Heart left ventricle (tissue), 16 donors: ENCODE results near the gene AZIN2. TPM values are rescaled to one million over a fixed set of nuclear protein-coding genes. Genes with fewer than 3 reads are reported as not detected.

Experiments
- ATAC-seq, 4 donors: fragments of 200-7000 bp; cut with Tn5 transposase; one replicate each; pipeline ENCODE4 v1.9.1; 2020 to 2022; ENCODE audit warnings: moderate library complexity in 4 of 4, mild to moderate bottlenecking in 3 of 4, moderate number of reproducible peaks in 1 of 4
- DNase-seq, 5 donors: peaks; one replicate each; pipeline ENCODE4 v3.0.0-alpha.2; 2020
- H3K27ac ChIP-seq, 12 donors: fragments of 200-600 bp; sonication (generic) in 4 of 12; one replicate each; pipeline versions ENCODE4 v1.5.0 to v1.8.0; 2016 to 2022; ENCODE audit warnings: mild to moderate bottlenecking in 2 of 12
- H3K27me3 ChIP-seq, 9 donors: fragments of 200-600 bp; sonication (generic) in 2 of 9; one replicate each; pipeline versions ENCODE4 v1.5.1 to v1.8.0; 2016 to 2022; ENCODE audit warnings: mild to moderate bottlenecking in 3 of 9
- H3K36me3 ChIP-seq, 9 donors: fragments of 200-600 bp; sonication (generic) in 2 of 9; one replicate each; pipeline versions ENCODE4 v1.5.0 to v1.8.0; 2018 to 2022; ENCODE audit warnings: mild to moderate bottlenecking in 2 of 9
- H3K4me1 ChIP-seq, 12 donors: fragments of 200-600 bp; sonication (generic) in 4 of 12; one replicate each; pipeline versions ENCODE4 v1.5.0 to v1.8.0; 2016 to 2022; ENCODE audit warnings: mild to moderate bottlenecking in 3 of 12
- H3K4me3 ChIP-seq, 12 donors: fragments of 200-600 bp; sonication (generic) in 4 of 12; one replicate each; pipeline versions ENCODE4 v1.5.0 to v1.8.0; 2017 to 2022; ENCODE audit warnings: mild to moderate bottlenecking in 9 of 12, moderate library complexity in 4 of 12
- H3K9me3 ChIP-seq, 12 donors: fragments of 200-600 bp; sonication (generic) in 4 of 12; one replicate each; pipeline versions ENCODE4 v1.5.0 to v1.8.0; 2016 to 2022; ENCODE audit warnings: mild to moderate bottlenecking in 1 of 12
- CTCF ChIP-seq, 12 donors: fragments of 200-600 bp; sonication (generic) in 4 of 12; IDR thresholded peaks; one replicate each; pipeline versions ENCODE4 v1.5.0 to v1.8.0; 2018 to 2022; ENCODE audit warnings: antibody characterized with exemption in 12 of 12, mild to moderate bottlenecking in 5 of 12
- POLR2A ChIP-seq, 2 donors: fragments of 450-650 bp; IDR thresholded peaks; one replicate each; pipeline ENCODE4 v1.6.1; 2017; ENCODE audit warnings: antibody characterized with exemption in 2 of 2, mild to moderate bottlenecking in 2 of 2, moderate library complexity in 2 of 2
- WGBS, 4 donors: extraction: QIAGEN DNeasy Blood & Tissue Kit in 2 of 4; methylation state at CpG; one replicate each; pipeline versions ENCODE4 v1.1.5 to v1.1.7; 2013 to 2018; 5-methylcytosine and 5-hydroxymethylcytosine counted together
- intact Hi-C, 10 donors: fragments of 100-400 bp; cut with DNase I; formaldehyde crosslinking; loops; one replicate each; pipeline versions ENCODE4 v1.11.1 to v1.14.2; 2022
- polyA plus RNA-seq, 2 donors: library from polyadenylated mRNA; stranded (reverse); fragments of 200-250 nt; gene quantifications; one replicate each; pipeline ENCODE4 v1.2.3, GENCODE V29; 2013
- total RNA-seq, 9 donors: library from RNA; depleted of rRNA in 2 of 9; stranded (reverse); fragments of >200 nt in 2 of 9; fragmentation: NEBNext Ultra II Directional in 3 of 9; extraction: Animal tissue kit (Norgen Biotek cat#: 25700) in 3 of 9; gene quantifications; one replicate each; pipeline versions ENCODE4 v1.1.0 to v1.2.4, GENCODE V29; 2016 to 2023
- donor health status: ischemic (EF 13 %, LVEDD 7.1; RV severe dilation, severe dysfunction).
- donor health status: healthy with polysubstance abuse.
- donor health status: DM: no; HTN: yes; CAD: no.
- donor health status: DM: no; HTN: no; CAD: no.
- donor health status: ischemic (EF 25% LVEDD 6.9; RV normal size, moderate dysfunction).
- donor health status: ischemic (EF 25% LVEDD 5.7; RV mildly dilated, moderate dysfunction).
- donor health status: healthy.
- donor health status: DM: yes; HTN: yes; CAD: no.
- donor health status: ischemic (EF 35%, LVEDD 5.7; RV mildly dilated, moderate dysfunction).
- donor health status: nonischemic (EF 11% LVEDD 7.7; RV severe dilation, severe dysfunction).
- donor health status: DM: yes; HTN: yes; CAD: no.
- donor health status: PGD.
- donor health status: ischemic (EF 29% LVEDD 5.4; RV normal size, mild dysfunction).
- donor health status: nonischemic (EF 23%, LVEDD 6.1; RV moderate dilation, normal function).

Gene AZIN2
- total and polyA plus RNA-seq, 11 donors = 1.3 to 5.4 (median 3.1) TPM

GRCh38 chr1:33128781-33129180 is 47.8 kb downstream of the AZIN2 start:
- Histone ChIP-seq H3K27me3 (no peaks in the 10 kb centered on the region), H3K27ac (peak overlapping the region in 5 of 12 donors; percentile 21 to 92 (median 87)), H3K36me3 (peaks cover 0 to 4% (median 0%) of the 10 kb centered on the region in 9 donors), H3K4me1 (peaks cover 2 to 28% (median 18%) of the 10 kb centered on the region in 12 donors), H3K4me3 (no peak overlapping the region), H3K9me3 (no peaks in the 10 kb centered on the region)
- intact Hi-C loops = loop anchor here in 6 of 10 donors (5.0 to 10.0 kb wide), 4 partner anchors 54 to 346 kb away; partner anchors contain the start of genes TRIM62 (in 3 of the 6) and ZSCAN20 (in 2 of the 6)
- DNase-seq = no peak
- no peak for ATAC-seq
- TF ChIP-seq POLR2A (IDR thresholded peaks at IDR 0.05) (no peak), CTCF (IDR thresholded peaks at IDR 0.05) (no peak)
- WGBS, 4 donors = 77 to 85% (median 80%) methylated on average over 4 of the region's 4 CpGs

DNA sequence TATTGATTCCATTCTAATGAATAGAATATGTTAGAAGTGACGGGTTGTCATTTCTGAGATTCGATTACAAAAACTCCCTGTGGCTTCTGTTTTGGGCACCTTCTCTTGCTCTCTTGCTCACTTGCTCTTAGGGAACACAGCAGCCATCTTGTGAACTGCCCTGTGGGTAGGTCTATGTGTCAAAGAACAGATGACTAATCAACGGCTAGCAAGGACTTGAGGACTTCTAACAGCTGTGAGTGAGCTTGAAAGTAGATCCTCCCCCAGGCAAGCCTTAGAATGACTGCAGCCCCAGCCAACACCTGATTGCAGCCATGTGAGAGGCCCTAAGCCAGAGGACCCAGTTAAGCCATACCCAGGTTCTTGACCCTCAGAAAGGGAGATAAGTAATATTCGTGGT is 49.3 kb downstream of the AZIN2 start:
- 61 to 83% (median 75%) methylated on average over 4 of the region's 4 CpGs for WGBS, 4 donors
- intact Hi-C loops = loop anchor here in 7 of 10 donors (10.0 kb wide), 7 partner anchors 125 to 485 kb away; partner anchors contain the start of genes ZNF362 (in 1 of the 7) and ZSCAN20 (in 1 of the 7)
- Histone ChIP-seq H3K4me3 (no peak overlapping the region), H3K9me3 (no peaks in the 10 kb centered on the region), H3K4me1 (peaks cover 2 to 28% (median 18%) of the 10 kb centered on the region in 12 donors), H3K27me3 (no peaks in the 10 kb centered on the region), H3K27ac (no peak overlapping the region), H3K36me3 (no peaks in the 10 kb centered on the region)
- ATAC-seq (no peak), DNase-seq (no peak)
- TF ChIP-seq POLR2A (IDR thresholded peaks at IDR 0.05) = no peak
- TF ChIP-seq CTCF (IDR thresholded peaks at IDR 0.05) = no peak

DNA sequence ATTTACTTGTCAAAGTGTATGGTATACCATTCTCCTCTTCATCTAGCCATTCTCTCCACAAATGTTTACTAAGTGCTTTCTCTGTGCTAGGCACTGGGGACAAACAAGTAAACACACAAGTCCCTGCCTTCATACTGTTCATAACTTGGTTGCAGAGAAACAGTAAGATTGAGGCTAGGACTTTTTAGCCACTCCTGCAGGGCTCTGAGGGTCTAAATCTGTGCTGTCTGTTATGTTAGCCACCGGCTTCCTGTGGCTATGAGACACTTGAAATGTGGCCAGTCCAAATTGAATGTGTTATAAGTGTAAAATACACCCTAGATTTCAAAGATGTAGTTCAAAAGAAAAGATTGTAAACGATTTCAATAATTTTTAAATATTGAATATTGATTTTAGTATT is 50.2 kb downstream of the AZIN2 start:
- DNase-seq = no peak
- no peak overlapping the region for H3K4me3 ChIP-seq
- ATAC-seq = no peak
- H3K27me3 ChIP-seq = no peaks in the 10 kb centered on the region
- intact Hi-C loops = loop anchor here in 7 of 10 donors (10.0 kb wide), 7 partner anchors 124 to 484 kb away; partner anchors contain the start of genes ZNF362 (in 1 of the 7) and ZSCAN20 (in 1 of the 7)
- peaks cover 2 to 23% (median 15%) of the 10 kb centered on the region in 12 donors for H3K4me1 ChIP-seq
- TF ChIP-seq POLR2A (IDR thresholded peaks at IDR 0.05) (no peak), CTCF (IDR thresholded peaks at IDR 0.05) (no peak)
- H3K27ac ChIP-seq = no peak overlapping the region
- no peaks in the 10 kb centered on the region for H3K36me3 ChIP-seq
- no peaks in the 10 kb centered on the region for H3K9me3 ChIP-seq
- 72 to 81% (median 78%) methylated on average over 2 of the region's 2 CpGs for WGBS, 4 donors

DNA sequence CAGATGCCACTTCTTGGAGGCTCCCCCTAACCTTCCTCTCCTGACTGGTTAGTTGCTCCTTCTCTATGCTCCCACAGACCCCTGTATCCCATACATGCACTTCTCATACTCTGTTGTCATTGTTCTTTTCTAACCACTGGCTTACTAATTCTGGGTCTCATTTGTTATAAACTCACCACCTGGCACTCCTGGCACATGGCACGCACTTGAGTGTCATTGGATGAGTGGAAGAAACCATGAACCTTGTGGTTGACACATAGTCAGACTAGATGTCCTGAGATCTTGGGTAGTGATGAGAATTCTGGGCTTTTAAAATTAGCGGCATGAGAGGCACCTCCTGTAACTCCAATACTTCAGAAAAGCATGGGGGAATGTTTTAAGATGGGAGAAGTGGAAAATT is 51.6 kb downstream of the AZIN2 start:
- ATAC-seq (no peak), DNase-seq (no peak)
- no peaks in the 10 kb centered on the region for H3K27me3 ChIP-seq
- no peaks in the 10 kb centered on the region for H3K9me3 ChIP-seq
- WGBS, 4 donors = 97 to 98% (median 98%) methylated on average over 2 of the region's 2 CpGs
- H3K36me3 ChIP-seq = no peaks in the 10 kb centered on the region
- H3K4me3 ChIP-seq = no peak overlapping the region
- intact Hi-C loops = loop anchor here in 7 of 10 donors (10.0 kb wide), 7 partner anchors 122 to 482 kb away; partner anchors contain the start of genes ZNF362 (in 1 of the 7) and ZSCAN20 (in 1 of the 7)
- no peak for TF ChIP-seq CTCF (IDR thresholded peaks at IDR 0.05)
- peaks cover 0 to 17% (median 9%) of the 10 kb centered on the region in 12 donors for H3K4me1 ChIP-seq
- H3K27ac ChIP-seq = no peak overlapping the region
